CD14-positive monocyte (primary cell): Measurements from ENCODE around the gene OR5AR1. TPM values are rescaled to one million over a fixed set of nuclear protein-coding genes. Genes with fewer than 3 reads are reported as not detected.

Source experiments
- DNase-seq, 3 donors: peaks; one replicate each; pipeline ENCODE4 v3.0.0-alpha.2; 2011 to 2022
- H2AFZ ChIP-seq: 2 replicates; pipeline ENCODE4 v1.6.0; 2012; ENCODE audit warnings: mild to moderate bottlenecking, low read depth, low read length, inconsistent platforms; ENCODE audit not compliant: insufficient read depth, poor library complexity, severe bottlenecking
- H3K27ac ChIP-seq, 2 donors: 1 replicate in 1 of 2; 2 replicates in 1 of 2; pipeline ENCODE4 v1.5.1; 2012 to 2013; ENCODE audit warnings: low read length in 2 of 2, control low read depth in 1 of 2, inconsistent platforms in 1 of 2, low read depth in 1 of 2, mild to moderate bottlenecking in 1 of 2
- H3K27me3 ChIP-seq, 2 donors: one replicate each; pipeline versions ENCODE4 v1.6.0 to v1.6.1; 2011 to 2013; ENCODE audit warnings: low read length in 2 of 2; ENCODE audit not compliant: control insufficient read depth in 2 of 2, insufficient read depth in 2 of 2
- H3K36me3 ChIP-seq, 2 donors: replicated peaks in 1 of 2; 1 replicate in 1 of 2; 2 replicates in 1 of 2; pipeline versions ENCODE4 v1.5.1 to v1.6.1; 2012 to 2013; ENCODE audit warnings: low read length in 2 of 2, control low read depth in 1 of 2, inconsistent platforms in 1 of 2, mild to moderate bottlenecking in 1 of 2; ENCODE audit not compliant: insufficient read depth in 2 of 2, control insufficient read depth in 1 of 2
- H3K4me1 ChIP-seq, 2 donors: 1 replicate in 1 of 2; 2 replicates in 1 of 2; pipeline versions ENCODE4 v1.5.1 to v1.6.1; 2012 to 2013; ENCODE audit warnings: low read length in 2 of 2, control low read depth in 1 of 2, inconsistent platforms in 1 of 2, mild to moderate bottlenecking in 1 of 2, moderate library complexity in 1 of 2; ENCODE audit not compliant: insufficient read depth in 2 of 2, control insufficient read depth in 1 of 2
- H3K4me2 ChIP-seq: replicated peaks from 2 replicates; pipeline ENCODE3; 2012; ENCODE audit warnings: low read length, moderate library complexity, mild to moderate bottlenecking; ENCODE audit not compliant: poor library complexity, severe bottlenecking; ENCODE audit errors: extremely low read depth
- H3K4me3 ChIP-seq, 3 experiments: fragments of 200-600 bp in 1 of 3; sonication (generic) in 1 of 3; replicated peaks in 1 of 3; 1 replicate in 2 of 3; 2 replicates in 1 of 3; pipeline ENCODE4 v1.5.1; 2011 to 2013; ENCODE audit warnings: low read length in 3 of 3, mild to moderate bottlenecking in 3 of 3, control low read depth in 2 of 3, low read depth in 2 of 3, inconsistent platforms in 1 of 3, moderate library complexity in 1 of 3
- H3K79me2 ChIP-seq: 2 replicates; pipeline ENCODE4 v1.6.0; 2012; ENCODE audit warnings: mild to moderate bottlenecking, control low read depth, inconsistent platforms, low read length, moderate library complexity; ENCODE audit not compliant: insufficient read depth
- H3K9ac ChIP-seq: 2 replicates; pipeline ENCODE4 v1.6.0; 2017; ENCODE audit warnings: low read length, mild to moderate bottlenecking; ENCODE audit not compliant: insufficient read depth, poor library complexity, severe bottlenecking
- H3K9me3 ChIP-seq, 2 donors: replicated peaks in 1 of 2; 1 replicate in 1 of 2; 2 replicates in 1 of 2; pipeline versions ENCODE4 v1.5.1 to v1.6.1; 2012 to 2013; ENCODE audit warnings: low read length in 2 of 2, control low read depth in 1 of 2; ENCODE audit not compliant: control insufficient read depth in 1 of 2, insufficient read depth in 1 of 2
- H4K20me1 ChIP-seq: 2 replicates; pipeline ENCODE4 v1.6.0; 2012; ENCODE audit warnings: mild to moderate bottlenecking, low read length, control low read depth, moderate library complexity; ENCODE audit not compliant: insufficient read depth
- H3K27ac Mint-ChIP-seq, 7 donors: one replicate each; pipeline ENCODE4 v1.8.0; 2020; ENCODE audit warnings: mild to moderate bottlenecking in 7 of 7, mixed read lengths in 7 of 7, moderate library complexity in 6 of 7, inconsistent platforms in 2 of 7
- H3K27me3 Mint-ChIP-seq, 3 donors: one replicate each; pipeline ENCODE4 v1.8.0; 2021 to 2022; ENCODE audit warnings: low read depth in 3 of 3, mild to moderate bottlenecking in 3 of 3, mixed read lengths in 3 of 3, moderate library complexity in 3 of 3, inconsistent platforms in 1 of 3
- H3K36me3 Mint-ChIP-seq, 2 donors: one replicate each; pipeline ENCODE4 v1.8.0; 2020; ENCODE audit warnings: mixed read lengths in 2 of 2, inconsistent platforms in 1 of 2, mild to moderate bottlenecking in 1 of 2
- H3K4me1 Mint-ChIP-seq: one replicate; pipeline ENCODE4 v1.8.0; 2020; ENCODE audit warnings: mild to moderate bottlenecking, mixed read lengths
- H3K4me3 Mint-ChIP-seq, 2 donors: one replicate each; pipeline ENCODE4 v1.8.0; 2020; ENCODE audit warnings: mild to moderate bottlenecking in 2 of 2, mixed read lengths in 2 of 2, moderate library complexity in 1 of 2
- H3K9me3 Mint-ChIP-seq, 7 donors: one replicate each; pipeline ENCODE4 v1.8.0; 2020 to 2022; ENCODE audit warnings: mixed read lengths in 7 of 7, mild to moderate bottlenecking in 6 of 7, moderate library complexity in 6 of 7, inconsistent platforms in 2 of 7
- WGBS: methylation state at CpG from one replicate; pipeline ENCODE4 v1.1.5; 2013; ENCODE audit warnings: missing lambda C conversion rate; ENCODE audit not compliant: insufficient coverage; 5-methylcytosine and 5-hydroxymethylcytosine counted together
- intact Hi-C, 2 donors: fragments of 100-400 bp; cut with micrococcal nuclease; formaldehyde crosslinking; loops; one replicate each; pipeline versions ENCODE4 v1.15.0 to v1.15.1; 2023
- polyA plus RNA-seq, 3 donors: library from polyadenylated mRNA; depleted of rRNA in 1 of 3; unstranded in 2 of 3; stranded (reverse) in 1 of 3; fragments of 300-500 nt in 2 of 3; fragments of >200 nt in 1 of 3; fragmentation: Illumina TruSeq in 2 of 3; gene quantifications; 1 replicate in 2 of 3; 2 replicates in 1 of 3; pipeline ENCODE4 v1.2.3, GENCODE V29; 2012 to 2021
- TF ChIP-seq, protein P1 (sequence below): fragments of 200-600 bp; IDR thresholded peaks from one replicate; pipeline ENCODE4 v1.8.0; 2022; ENCODE audit warnings: antibody characterized with exemption, mild to moderate bottlenecking

The OR5AR1 gene
- polyA plus RNA-seq, 3 donors, result not detected

DNA sequence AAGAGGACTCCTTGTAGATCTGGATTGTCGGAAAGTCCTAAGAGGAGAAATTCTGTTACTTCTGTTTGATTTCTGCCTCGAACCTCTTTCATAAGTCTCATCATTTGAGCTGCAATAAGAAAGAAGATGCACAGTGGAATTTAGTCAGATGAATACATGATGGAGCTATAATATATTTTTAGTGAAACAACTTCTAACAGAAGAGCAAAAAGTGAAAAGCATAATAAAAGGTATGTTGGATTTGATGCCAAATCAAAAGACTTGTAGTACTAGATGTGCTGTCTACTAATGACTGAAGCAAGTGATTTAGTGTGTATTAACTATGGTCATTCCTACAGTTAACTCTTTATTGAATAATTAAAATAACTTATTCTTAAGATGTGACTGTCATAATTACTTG, 21.1 kb upstream of the OR5AR1 start, which contains the start of gene OR5AP2:
Gene OR5AP2 (minus strand): TSS at position 101 of the 400 bp plus-strand sequence. CDS start 0 bp downstream, at position 101.
- TF ChIP-seq, protein P1, sequence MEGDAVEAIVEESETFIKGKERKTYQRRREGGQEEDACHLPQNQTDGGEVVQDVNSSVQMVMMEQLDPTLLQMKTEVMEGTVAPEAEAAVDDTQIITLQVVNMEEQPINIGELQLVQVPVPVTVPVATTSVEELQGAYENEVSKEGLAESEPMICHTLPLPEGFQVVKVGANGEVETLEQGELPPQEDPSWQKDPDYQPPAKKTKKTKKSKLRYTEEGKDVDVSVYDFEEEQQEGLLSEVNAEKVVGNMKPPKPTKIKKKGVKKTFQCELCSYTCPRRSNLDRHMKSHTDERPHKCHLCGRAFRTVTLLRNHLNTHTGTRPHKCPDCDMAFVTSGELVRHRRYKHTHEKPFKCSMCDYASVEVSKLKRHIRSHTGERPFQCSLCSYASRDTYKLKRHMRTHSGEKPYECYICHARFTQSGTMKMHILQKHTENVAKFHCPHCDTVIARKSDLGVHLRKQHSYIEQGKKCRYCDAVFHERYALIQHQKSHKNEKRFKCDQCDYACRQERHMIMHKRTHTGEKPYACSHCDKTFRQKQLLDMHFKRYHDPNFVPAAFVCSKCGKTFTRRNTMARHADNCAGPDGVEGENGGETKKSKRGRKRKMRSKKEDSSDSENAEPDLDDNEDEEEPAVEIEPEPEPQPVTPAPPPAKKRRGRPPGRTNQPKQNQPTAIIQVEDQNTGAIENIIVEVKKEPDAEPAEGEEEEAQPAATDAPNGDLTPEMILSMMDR, result no peak
- H3K36me3 ChIP-seq, result no peaks in the 10 kb centered on the region
- no peak within 1 kb of the TSS for H3K9ac ChIP-seq
- no peak within 1 kb of the TSS for H3K4me2 ChIP-seq
- no peaks in the 10 kb centered on the region for H4K20me1 ChIP-seq
- no peaks in the 10 kb centered on the region for H3K79me2 ChIP-seq
- DNase-seq, result no peak
- no peak within 1 kb of the TSS for H2AFZ ChIP-seq
- no peaks in the 10 kb centered on the region for H3K4me1 ChIP-seq
- H3K4me3 Mint-ChIP-seq, result no peak within 1 kb of the TSS
- H3K9me3 ChIP-seq, result peaks cover 9 to 10% of the 10 kb centered on the region in 2 donors
- no peak within 1 kb of the TSS for H3K4me3 ChIP-seq
- H3K36me3 Mint-ChIP-seq, result no peaks in the 10 kb centered on the region
- WGBS, result no CpG with 5 or more reads among the region's 2 CpGs
- no peak within 1 kb of the TSS for H3K27ac ChIP-seq
- no peaks in the 10 kb centered on the region for H3K4me1 Mint-ChIP-seq
- no peaks in the 10 kb centered on the region for H3K27me3 ChIP-seq
- intact Hi-C loops, result no loop called here
- no peaks in the 10 kb centered on the region for H3K27me3 Mint-ChIP-seq
- H3K27ac Mint-ChIP-seq, result no peak within 1 kb of the TSS
- H3K9me3 Mint-ChIP-seq, result peaks cover 3 to 13% (median 6%) of the 10 kb centered on the region in 7 donors

DNA sequence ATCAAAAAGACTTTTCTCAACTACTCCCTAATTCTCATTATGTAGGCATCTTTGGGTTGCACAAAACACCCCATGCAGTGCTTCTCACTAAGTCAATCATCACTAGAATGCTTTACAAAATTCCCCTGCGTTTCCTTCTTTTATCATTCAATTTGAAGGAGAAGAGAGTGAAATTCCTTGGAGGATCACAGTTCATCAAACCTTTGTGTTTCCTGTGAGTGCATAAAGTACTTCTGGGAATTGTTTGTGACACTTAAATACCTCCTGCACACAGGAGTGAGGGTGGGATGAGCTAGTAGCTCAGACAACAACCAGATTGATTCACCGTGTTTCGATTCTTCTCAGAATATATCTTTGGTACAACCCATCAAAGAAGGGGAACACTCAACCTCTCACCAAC, 3.7 kb upstream of the OR5AR1 start:
- Mint-ChIP-seq H3K4me3 (no peak overlapping the region), H3K4me1 (no peaks in the 10 kb centered on the region), H3K27me3 (peaks cover 0 to 2% (median 0%) of the 10 kb centered on the region in 3 donors), H3K27ac (no peak overlapping the region), H3K36me3 (no peaks in the 10 kb centered on the region), H3K9me3 (peaks cover 0 to 10% (median 3%) of the 10 kb centered on the region in 7 donors)
- Histone ChIP-seq H3K9me3 (no peaks in the 10 kb centered on the region), H3K27ac (no peak overlapping the region), H3K27me3 (no peaks in the 10 kb centered on the region), H2AFZ (no peak overlapping the region), H3K36me3 (no peaks in the 10 kb centered on the region), H3K4me2 (no peak overlapping the region), H3K9ac (no peak overlapping the region), H3K79me2 (no peaks in the 10 kb centered on the region), H3K4me1 (no peaks in the 10 kb centered on the region), H4K20me1 (no peaks in the 10 kb centered on the region), H3K4me3 (no peak overlapping the region)
- no peak for DNase-seq
- TF ChIP-seq, protein P1, result no peak
- intact Hi-C loops, result no loop called here
- no CpG with 5 or more reads among the region's 3 CpGs for WGBS
